A673 (cell line): Measurements from ENCODE around the gene LCA5L. TPM values are rescaled to one million over a fixed set of nuclear protein-coding genes. Genes with fewer than 3 reads are reported as not detected.

Source experiments
- BruUV-seq: library from RNA; stranded (reverse); fragments of 400-500 nt; replicated peaks from 2 replicates; lab custom pipeline; 2021; lab: Mats Ljungman, UMichigan
- CTCF ChIA-PET: fragments of 300-600 bp; sonication (Branson Sonifier 250); formaldehyde crosslinking; loops from one replicate; lab custom pipeline; 2022; ENCODE audit warnings: antibody characterized with exemption; lab: Charles Lee
- POLR2A ChIA-PET: fragments of 300-600 bp; sonication (Branson Sonifier 250); formaldehyde crosslinking; loops from one replicate; lab custom pipeline; 2022; ENCODE audit warnings: antibody characterized with exemption; ENCODE audit not compliant: low non-redundant PET; lab: Charles Lee
- DNase-seq: peaks from one replicate; pipeline ENCODE4 v3.0.0-alpha.2; 2015; ENCODE audit warnings: low spot score
- H3K27ac ChIP-seq: fragments of 200-600 bp; sonication (generic); 2 replicates; pipeline ENCODE4 v1.5.1; 2016; ENCODE audit warnings: mixed run types, low read depth, mild to moderate bottlenecking, mixed read lengths, antibody characterized with exemption, low read length; ENCODE audit not compliant: poor library complexity, severe bottlenecking
- H3K27me3 ChIP-seq: fragments of 200-600 bp; sonication (generic); replicated peaks from 2 replicates; pipeline ENCODE4 v1.6.1; 2017; ENCODE audit warnings: mixed run types, low read depth, mild to moderate bottlenecking, mixed read lengths, antibody characterized with exemption, low read length; ENCODE audit not compliant: insufficient read depth, poor library complexity
- H3K36me3 ChIP-seq: fragments of 200-600 bp; sonication (generic); 2 replicates; pipeline ENCODE4 v1.6.1; 2016; ENCODE audit warnings: mixed run types, mild to moderate bottlenecking, mixed read lengths, antibody characterized with exemption, low read length; ENCODE audit not compliant: insufficient read depth, poor library complexity, severe bottlenecking
- H3K4me1 ChIP-seq: fragments of 200-600 bp; sonication (generic); 2 replicates; pipeline ENCODE4 v1.6.1; 2017; ENCODE audit warnings: mixed run types, mild to moderate bottlenecking, mixed read lengths, antibody characterized with exemption, low read length; ENCODE audit not compliant: insufficient read depth, poor library complexity, severe bottlenecking
- H3K4me3 ChIP-seq: fragments of 200-600 bp; sonication (generic); 2 replicates; pipeline ENCODE4 v1.5.1; 2016; ENCODE audit warnings: low read depth, mixed run types, mild to moderate bottlenecking, mixed read lengths, low read length; ENCODE audit not compliant: poor library complexity, severe bottlenecking
- H3K9me3 ChIP-seq: fragments of 200-600 bp; sonication (generic); 2 replicates; pipeline ENCODE4 v1.6.1; 2016; ENCODE audit warnings: mixed run types, low read depth, mild to moderate bottlenecking, mixed read lengths, antibody characterized with exemption, low read length; ENCODE audit not compliant: poor library complexity, severe bottlenecking
- EZH2 ChIP-seq: fragments of 200-600 bp; sonication (generic); IDR thresholded peaks from 2 replicates; pipeline ENCODE4 v1.6.1; 2017; ENCODE audit warnings: borderline replicate concordance, low read depth, mild to moderate bottlenecking, mixed read lengths, antibody characterized with exemption, low read length; ENCODE audit not compliant: poor library complexity, severe bottlenecking
- intact Hi-C: fragments of 100-400 bp; cut with micrococcal nuclease; formaldehyde crosslinking; loops from one replicate; pipeline ENCODE4 v1.10.0; 2022; ENCODE audit not compliant: unreplicated experiment
- total RNA-seq: library from RNA; stranded (reverse); gene quantifications from 2 replicates; pipeline ENCODE4 v1.2.3, GENCODE V29; 2021
- TF ChIP-seq, protein P1 (sequence below): fragments of 300-800, 200-600 bp; sonication (generic); conservative IDR thresholded peaks from 2 replicates; pipeline ENCODE4 v1.5.1; 2017; ENCODE audit warnings: low read depth, mild to moderate bottlenecking, antibody characterized with exemption, low read length, moderate library complexity, mixed read lengths

Gene LCA5L
- total RNA-seq, 1 experiment from 2014 or later, result 0.69 TPM

DNA sequence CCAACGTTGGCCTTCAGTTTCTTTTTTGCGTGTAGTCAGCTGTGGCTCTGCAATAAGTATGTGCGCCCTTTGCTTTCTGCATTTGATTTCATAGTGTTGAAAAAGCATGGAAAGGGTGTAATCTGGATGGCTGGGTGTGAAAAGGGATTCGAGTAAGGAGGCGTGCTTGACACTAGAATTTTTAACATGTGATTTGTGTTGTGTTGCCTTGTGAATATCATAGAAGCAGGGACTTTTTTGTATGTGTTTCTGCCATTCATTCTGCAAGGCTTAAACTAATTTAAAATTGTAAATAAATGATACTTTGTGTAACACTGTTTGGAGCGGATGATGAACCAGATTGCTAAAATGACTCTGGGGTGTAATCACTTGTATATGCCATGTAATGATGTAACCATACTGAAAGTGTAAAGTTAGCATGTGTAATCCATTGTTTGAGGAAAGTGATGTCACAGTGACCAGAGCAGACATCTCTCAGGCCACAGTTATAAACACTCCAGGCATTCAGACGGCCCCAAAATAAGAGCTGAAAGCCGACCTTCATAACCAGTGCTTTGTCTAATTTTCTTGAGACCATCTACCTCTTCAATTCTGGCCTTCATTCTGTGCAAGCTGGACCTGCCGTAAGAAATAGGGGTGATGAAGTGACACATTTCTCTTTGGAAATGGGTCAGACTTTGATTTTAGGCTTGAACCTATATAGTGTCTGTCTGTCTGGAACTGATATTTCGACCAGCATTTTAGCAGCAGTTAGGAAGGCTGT is 6.8 kb upstream of the LCA5L start:
- no peaks in the 10 kb centered on the region for H3K4me1 ChIP-seq
- BruUV-seq, result no TSS peak
- no peak overlapping the region for H3K27ac ChIP-seq
- CTCF ChIA-PET, result no interaction called here
- no peaks in the 10 kb centered on the region for H3K27me3 ChIP-seq
- DNase-seq, result no peak
- POLR2A ChIA-PET, result no interaction called here
- H3K36me3 ChIP-seq, result no peaks in the 10 kb centered on the region
- intact Hi-C loops, result no loop called here
- no peak overlapping the region for H3K4me3 ChIP-seq
- TF ChIP-seq, protein P1, sequence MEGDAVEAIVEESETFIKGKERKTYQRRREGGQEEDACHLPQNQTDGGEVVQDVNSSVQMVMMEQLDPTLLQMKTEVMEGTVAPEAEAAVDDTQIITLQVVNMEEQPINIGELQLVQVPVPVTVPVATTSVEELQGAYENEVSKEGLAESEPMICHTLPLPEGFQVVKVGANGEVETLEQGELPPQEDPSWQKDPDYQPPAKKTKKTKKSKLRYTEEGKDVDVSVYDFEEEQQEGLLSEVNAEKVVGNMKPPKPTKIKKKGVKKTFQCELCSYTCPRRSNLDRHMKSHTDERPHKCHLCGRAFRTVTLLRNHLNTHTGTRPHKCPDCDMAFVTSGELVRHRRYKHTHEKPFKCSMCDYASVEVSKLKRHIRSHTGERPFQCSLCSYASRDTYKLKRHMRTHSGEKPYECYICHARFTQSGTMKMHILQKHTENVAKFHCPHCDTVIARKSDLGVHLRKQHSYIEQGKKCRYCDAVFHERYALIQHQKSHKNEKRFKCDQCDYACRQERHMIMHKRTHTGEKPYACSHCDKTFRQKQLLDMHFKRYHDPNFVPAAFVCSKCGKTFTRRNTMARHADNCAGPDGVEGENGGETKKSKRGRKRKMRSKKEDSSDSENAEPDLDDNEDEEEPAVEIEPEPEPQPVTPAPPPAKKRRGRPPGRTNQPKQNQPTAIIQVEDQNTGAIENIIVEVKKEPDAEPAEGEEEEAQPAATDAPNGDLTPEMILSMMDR, result no peak
- no peak for TF ChIP-seq EZH2
- H3K9me3 ChIP-seq, result no peaks in the 10 kb centered on the region

DNA sequence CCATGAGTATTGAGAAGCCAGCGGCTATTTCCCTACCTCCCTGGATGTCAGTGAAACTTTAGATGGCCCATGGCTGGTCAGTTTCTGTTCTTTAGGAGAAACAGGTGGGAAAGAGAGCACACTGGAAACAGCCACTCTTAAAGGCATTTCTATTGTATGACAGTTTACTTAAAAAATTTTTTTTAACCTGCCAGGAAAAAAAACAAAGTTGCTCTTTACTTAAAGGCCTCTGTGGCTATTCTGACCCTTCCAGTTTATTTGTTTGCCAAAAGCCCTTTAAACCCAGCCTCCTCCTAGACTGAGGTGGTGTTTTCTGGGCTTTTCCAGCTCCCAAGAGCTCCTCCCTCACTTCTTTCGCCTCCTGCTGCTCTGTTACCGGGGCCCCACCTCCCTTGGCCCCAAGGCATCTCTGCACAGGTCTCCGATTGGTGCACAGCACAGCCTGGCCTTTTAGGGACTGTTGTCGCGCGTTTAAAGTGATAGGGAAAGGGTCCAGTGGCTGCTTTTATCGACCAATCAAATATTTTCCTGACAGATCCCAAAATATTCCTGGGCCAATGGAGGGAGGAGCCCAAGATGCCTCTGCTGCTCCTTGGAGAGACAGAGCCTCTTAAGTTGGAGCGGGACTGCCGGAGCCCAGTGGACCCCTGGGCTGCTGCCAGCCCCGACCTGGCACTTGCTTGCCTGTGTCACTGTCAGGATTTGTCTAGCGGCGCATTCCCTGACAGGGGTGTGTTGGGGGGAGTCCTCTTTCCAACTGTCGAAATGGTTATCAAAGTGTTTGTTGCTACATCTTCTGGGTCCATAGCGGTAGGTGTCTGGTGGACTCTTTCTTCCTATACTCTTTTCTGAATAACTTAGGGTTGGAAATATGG is 6.0 kb upstream of the LCA5L start, which contains the start of gene SH3BGR:
Gene SH3BGR (plus strand): TSS at position 639 of the 875 bp plus-strand sequence. CDS start 127 bp downstream, at position 766.
- Histone ChIP-seq H3K4me1 (no peaks in the 10 kb centered on the region), H3K9me3 (no peaks in the 10 kb centered on the region), H3K4me3 (no peak within 1 kb of the TSS), H3K36me3 (no peaks in the 10 kb centered on the region), H3K27ac (no peak within 1 kb of the TSS), H3K27me3 (no peaks in the 10 kb centered on the region)
- BruUV-seq, result no TSS peak
- intact Hi-C loops, result no loop called here
- POLR2A ChIA-PET, result no interaction called here
- DNase-seq, result no peak
- TF ChIP-seq, protein P1, result no peak
- TF ChIP-seq EZH2, result no peak
- CTCF ChIA-PET, result no interaction called here

DNA sequence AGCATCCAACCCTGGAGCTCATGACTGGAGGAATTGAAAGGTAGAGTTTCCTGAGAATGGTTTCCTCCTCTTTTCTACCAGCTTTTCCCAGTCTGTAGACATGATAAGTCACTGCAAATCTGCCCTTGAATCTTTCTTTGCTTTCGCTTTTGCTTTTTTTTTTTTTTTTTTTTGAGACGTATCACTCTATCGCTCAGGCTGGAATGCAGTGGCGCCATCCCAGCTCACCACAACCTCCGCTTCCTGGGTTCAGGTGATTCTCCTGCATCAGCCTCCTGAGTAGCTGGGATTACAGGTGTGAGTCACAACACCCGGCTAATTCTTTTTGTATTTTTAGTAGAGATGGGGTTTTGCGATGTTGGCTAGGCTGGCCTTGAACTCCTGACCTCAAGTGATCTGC is 1.7 kb upstream of the LCA5L start:
- CTCF ChIA-PET, result no interaction called here
- TF ChIP-seq, protein P1, result no peak
- no peak for TF ChIP-seq EZH2

More for the DNA sequence above, 1.7 kb upstream of the LCA5L start:
- no peaks in the 10 kb centered on the region for H3K27me3 ChIP-seq
- BruUV-seq, result no TSS peak
- H3K27ac ChIP-seq, result no peak overlapping the region
- no peak for DNase-seq
- POLR2A ChIA-PET, result interaction anchor here (0.6 kb wide), 2 partner anchors 21 to 191 kb away, joined by 5 to 10 read pairs; no protein-coding TSS in a partner anchor
- no peaks in the 10 kb centered on the region for H3K36me3 ChIP-seq
- no peak overlapping the region for H3K4me3 ChIP-seq
- intact Hi-C loops, result no loop called here
- H3K4me1 ChIP-seq, result no peaks in the 10 kb centered on the region
- no peaks in the 10 kb centered on the region for H3K9me3 ChIP-seq
